Hepatocyte (in vitro differentiated cells): ENCODE data around the gene HSPA8.

Experiments used
- CTCF ChIP-seq: fragments of 200-600 bp; sonication (generic); IDR thresholded peaks from 2 replicates; pipeline ENCODE4 v1.5.1; 2016; ENCODE audit warnings: antibody characterized with exemption, mild to moderate bottlenecking; ENCODE audit not compliant: poor library complexity
- EZH2 ChIP-seq: fragments of 200-600 bp; sonication (generic); IDR thresholded peaks from 2 replicates; pipeline ENCODE4 v1.6.1; 2016; ENCODE audit warnings: antibody characterized with exemption, mild to moderate bottlenecking, borderline replicate concordance
- EZH2phosphoT487 ChIP-seq: fragments of 200-600 bp; sonication (generic); IDR thresholded peaks from one replicate; pipeline ENCODE4 v1.6.1; 2018; ENCODE audit warnings: antibody characterized with exemption, mild to moderate bottlenecking, low read depth, moderate library complexity; ENCODE audit not compliant: unreplicated experiment, severe bottlenecking

- TF ChIP-seq CTCF (peak; percentile 80), EZH2 (no peak), EZH2phosphoT487 (no peak)
These were observed 49.5 kb upstream of the HSPA8 start for GRCh38 chr11:123111465-123111864.
